ENCODE results near the gene MLXIPL.
"Not testable (repeated sequence)": the region's sequence is repeated elsewhere in the genome, so short reads cannot be mapped to it uniquely, and the experiment has no call there.

Gene MLXIPL

DNA sequence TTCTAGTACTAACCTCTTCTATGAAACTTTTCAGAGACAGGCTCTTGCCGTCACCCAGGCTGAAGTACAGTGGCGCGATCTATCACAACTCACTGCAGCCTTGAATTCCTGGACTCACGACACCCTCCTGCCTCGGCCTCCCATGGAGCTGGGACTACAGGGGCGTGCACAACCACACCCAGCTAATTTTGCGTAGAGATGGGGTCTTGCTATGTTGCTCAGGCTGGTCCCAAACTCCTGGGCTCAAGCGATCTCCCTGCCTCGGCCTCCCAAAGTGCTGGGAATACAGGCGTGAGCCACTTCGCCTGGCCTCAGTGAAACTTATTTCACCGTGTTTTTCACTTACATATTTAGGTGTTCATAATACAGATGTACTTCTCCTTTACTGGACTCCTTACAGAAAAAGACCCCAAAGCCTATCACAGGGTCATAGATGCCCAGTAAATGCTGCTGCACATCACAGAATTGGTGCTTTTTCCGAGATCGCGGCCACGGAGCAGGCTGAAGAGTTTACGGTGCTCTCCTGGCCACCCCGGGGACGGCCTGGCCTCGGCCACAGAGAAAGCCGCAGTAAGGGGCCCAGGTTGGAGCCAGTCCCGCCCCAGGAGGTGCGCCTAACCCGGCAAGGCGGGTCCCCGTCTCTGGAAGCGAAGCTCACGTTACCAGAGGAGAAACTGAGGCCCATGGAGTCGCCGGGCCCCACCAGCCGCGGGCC lies 46.5 kb downstream of the MLXIPL start:
- DNase-seq: no peak

DNA sequence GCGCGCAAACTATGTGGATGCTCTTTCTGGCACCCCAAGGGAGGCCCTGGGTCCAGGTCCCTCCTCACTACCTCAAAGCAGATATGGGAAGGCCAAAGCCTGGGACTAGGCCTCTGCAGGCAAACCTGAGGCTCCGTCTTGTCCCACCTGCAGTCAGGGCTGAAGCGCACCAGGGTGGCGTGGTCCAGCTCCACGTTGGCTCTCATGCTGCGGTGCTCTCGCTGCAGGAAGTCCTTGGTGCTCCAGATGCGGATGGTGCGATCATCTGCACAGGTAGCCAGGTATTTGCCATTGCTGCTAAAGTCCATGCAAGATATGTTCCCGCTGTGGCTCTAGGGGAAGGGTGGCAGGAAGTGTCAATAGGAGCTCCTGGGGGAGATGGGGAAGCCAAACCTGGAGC lies 50.5 kb downstream of the MLXIPL start:
- no peak for DNase-seq

GRCh38 chr7:73573276-73573675 lies 51.0 kb downstream of the MLXIPL start:
- DNase-seq: no peak

DNA sequence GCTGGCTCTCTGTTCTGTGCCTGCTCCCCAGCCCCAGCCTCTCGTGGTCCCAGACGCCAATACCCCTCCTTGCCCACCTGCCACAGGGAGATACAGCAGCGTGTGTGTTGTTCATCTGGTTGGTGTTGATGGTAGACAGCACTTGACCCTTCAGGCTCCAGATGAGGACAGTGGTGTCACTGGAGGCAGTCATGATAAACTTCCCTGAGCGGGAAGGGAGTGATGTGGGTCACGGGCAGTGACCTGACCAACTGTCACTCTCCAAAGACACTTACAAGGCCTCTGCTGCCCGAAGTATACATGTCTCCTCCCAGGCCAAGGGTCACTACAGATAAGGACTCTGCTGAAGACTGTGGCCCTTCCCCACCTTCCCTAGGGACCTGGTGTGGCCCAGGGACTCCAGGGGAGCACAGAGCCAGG lies 51.5 kb downstream of the MLXIPL start:
- DNase-seq: no peak

DNA sequence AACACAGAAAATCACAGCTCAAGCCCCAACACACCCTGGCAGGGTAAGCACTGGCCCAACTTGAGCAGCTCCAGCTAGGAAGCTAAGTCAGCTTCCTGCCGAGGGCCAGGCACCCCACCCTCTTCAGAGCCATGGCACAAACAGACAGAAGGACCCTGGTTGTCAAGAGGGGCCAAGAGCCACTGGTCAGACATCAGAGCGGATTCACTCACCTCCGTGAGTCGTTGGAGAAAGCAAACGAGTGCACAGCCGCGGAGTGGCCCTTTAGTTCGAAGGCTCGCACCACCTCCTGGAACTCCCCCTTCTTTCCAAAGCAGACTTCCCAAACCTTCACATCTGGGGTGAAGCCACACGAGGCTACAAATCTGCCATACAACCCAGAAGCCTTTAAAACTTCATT lies 53.3 kb downstream of the MLXIPL start:
- DNase-seq: no peak

DNA sequence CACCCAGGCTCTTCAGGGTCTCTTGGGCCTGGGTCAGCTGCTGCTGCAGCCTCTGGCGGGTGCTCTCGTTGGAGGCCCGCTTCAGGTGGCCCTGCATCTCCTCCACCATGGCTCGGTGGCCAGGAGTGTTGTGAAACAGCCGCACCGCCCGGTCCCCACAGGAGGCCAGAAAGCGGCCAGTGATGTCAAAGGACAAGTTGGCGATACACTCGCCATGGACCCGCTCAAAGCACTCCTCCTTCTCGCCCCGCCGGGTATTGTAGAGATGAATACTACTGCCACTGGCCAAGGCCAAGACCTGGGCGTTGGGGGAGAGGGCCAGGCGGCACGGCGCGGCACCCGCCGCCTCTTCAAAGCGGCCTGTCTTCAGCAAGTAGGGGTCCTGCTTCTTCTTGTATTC lies 53.8 kb downstream of the MLXIPL start:
- no peak for DNase-seq

DNA sequence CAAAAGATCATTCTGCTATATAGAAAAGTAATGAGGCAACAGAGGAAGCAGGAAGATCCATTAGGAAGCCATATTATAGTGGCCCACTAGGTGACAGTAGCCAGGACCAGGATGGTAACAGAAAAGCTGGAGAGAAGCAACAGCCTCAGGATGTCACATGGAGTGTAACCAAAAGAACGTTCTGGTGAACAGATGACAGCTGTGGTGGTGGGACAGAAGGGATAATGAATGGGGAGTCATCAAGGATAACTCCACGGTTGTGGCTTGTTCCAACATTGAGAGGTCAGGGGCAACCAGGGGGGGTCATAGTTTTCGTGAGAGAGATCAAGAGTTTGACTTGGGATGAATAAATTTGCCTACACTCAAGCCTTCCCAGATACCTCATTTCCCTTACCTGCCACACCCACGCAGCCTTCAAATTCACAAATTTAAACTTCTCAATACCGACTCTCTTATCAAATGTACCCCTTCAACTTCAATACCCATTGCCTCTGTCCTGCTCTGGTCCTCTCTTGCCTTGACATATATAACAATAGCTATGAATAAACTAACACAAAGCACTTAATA lies 55.2 kb downstream of the MLXIPL start:
- no peak for DNase-seq

DNA sequence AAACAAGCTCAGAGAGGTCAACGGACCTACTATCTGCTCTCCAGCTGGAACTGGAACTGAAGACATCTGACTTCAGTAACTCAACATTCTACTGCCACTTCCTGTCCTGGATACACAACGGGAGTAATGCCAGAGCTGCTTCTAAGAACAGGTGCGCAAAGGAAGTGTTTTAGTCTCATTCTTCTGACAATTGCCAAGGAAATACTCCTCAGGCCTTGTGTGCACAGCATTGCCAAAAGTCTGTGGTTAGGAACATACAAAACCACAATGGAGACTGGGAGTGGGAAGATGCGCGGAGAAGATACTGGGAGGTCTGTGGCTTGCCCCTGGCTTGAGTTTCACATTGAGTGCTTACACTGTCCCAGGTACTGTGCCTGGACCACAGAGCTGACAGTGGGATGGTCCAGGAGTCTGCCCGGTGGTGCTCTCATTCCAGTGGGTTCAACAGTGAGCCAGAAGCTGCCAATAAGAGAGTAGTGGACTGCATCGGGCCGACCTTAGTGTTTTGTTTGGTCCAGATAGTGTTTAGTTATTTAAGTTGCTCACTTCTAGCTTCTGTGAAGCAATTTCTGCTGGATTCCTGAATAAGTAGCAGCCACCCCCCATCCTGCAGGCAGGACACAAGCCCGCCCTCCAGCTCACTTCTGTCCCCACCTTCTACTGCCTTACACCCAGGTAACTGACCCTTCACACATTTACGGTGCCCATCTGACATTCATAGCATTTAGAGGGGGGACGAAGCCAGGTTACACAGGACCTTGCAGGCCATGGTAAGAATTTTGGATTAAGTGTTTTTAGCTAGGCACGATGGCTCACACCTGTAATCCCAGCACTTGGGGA lies 56.3 kb downstream of the MLXIPL start:
- no peak for DNase-seq

- DNase-seq: no peak
Measured at GRCh38 chr7:73567140-73567539, 57.2 kb downstream of the MLXIPL start.

- DNase-seq: not testable (repeated sequence)
Measured at GRCh38 chr7:73566431-73566830, 57.9 kb downstream of the MLXIPL start.

DNA sequence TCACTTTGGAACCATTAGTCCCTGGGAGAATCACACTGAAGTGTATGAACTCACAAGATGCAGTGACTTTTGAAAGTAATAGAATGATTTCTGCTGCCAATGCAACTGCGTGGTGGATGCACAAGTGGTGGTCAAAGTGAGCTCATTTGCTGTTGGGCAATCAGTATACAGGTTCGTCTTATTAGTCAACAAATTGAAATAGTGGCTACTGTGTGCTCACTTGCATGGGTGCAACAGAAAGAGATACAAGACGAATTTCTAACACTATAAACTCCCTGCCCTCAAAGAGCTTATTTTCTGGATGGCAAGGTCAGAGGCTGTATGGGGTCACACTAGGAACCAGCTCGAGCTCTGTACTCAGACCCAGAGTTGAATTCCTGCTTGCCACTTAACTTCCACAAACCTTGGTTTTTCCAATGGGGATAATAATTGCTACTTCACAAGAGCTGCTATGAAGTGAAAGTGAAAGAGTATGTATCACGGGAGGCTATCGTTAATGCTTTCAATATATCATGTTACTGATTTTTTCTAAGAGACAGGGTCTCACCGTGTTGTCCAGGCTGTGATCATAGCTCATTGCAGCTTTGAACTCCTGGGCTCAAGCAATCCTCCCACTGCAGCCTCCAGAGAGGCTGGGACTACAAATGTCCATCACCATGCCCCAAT lies 58.5 kb downstream of the MLXIPL start:
- no peak for DNase-seq

GRCh38 chr7:73560109-73560835 lies 64.0 kb downstream of the MLXIPL start:
- peak; percentile 18 for DNase-seq

GRCh38 chr7:73557397-73558257 lies 66.7 kb downstream of the MLXIPL start, which contains the start of gene BCL7B:
Gene BCL7B (minus strand): TSS chr7:73557690. CDS start chr7:73557578, 112 bp downstream.
- DNase-seq: no peak

GRCh38 chr7:73557108-73557396 lies 67.3 kb downstream of the MLXIPL start:
- peak; percentile 69 for DNase-seq

- no peak for DNase-seq
Measured at GRCh38 chr7:73556208-73557107, 67.9 kb downstream of the MLXIPL start.

- no peak for DNase-seq
Measured at GRCh38 chr7:73555411-73555982, 68.8 kb downstream of the MLXIPL start.

DNA sequence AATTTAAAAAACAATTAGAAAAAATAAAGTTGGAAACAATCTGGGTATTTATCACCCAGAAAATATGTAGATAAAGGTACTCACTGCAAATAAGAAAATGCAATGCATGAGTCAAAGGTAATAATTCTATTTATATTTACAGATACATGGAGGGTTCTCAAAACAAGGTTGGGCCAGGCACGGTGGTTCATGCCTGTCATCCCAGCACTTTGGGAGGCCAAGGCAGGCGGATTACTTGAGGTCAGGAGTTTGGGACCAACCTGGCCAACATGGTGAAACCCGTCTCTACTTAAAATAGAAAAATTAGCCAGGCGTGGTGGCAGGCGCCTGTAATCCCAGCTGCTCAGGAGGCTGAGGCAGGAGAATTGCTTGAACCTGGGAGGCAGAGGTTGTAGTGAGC lies 74.2 kb downstream of the MLXIPL start:
- not testable (repeated sequence) for DNase-seq

- DNase-seq: no peak
Measured at GRCh38 chr7:73549176-73549575, 75.1 kb downstream of the MLXIPL start.

DNA sequence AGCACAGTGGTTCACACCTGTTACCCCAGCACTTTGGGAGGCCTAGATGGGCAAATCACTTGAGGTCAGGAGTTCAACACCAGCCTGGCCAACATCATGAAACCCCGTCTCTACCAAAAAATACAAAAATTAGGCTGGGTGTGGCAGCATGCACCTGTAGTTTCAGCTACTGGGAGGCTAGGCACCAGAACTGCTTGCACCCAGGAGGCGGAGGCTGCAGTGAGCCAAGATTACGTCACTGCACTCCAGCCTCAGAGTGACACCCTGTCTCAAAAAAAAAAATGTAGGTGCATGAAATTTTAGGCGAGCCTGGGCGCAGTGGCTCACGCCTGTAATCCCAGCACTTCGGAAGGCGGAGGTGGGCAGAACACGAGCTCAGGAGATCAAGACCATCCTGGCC lies 76.5 kb downstream of the MLXIPL start:
- no peak for DNase-seq

DNA sequence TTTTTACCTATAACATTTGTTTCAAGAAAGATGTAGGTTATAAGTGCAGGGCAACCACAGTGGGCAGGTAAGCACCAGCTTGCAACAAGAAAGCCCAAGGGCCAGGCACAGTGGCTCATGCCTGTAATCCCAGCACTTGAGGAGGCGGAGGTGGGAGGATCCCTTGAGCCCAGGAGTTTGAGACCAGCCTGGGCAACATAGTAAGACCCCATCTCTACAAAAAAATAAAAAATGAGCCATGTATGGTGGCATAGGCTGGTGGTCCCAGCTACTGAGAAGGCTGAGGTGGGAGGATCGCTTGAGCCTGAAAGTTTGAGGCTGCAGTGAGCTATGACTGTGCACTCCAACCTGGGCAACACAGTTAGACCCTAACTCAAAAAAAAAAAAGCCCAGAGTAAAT lies 79.6 kb downstream of the MLXIPL start:
- no peak for DNase-seq

Measured in NCI-H446 treated with DMSO at 0.1 percent for 48 hours (cell line).